GM19099 (cell line): Measurements from ENCODE around the gene CR1.

ENCODE experiments used
- POLR2A ChIP-seq: IDR thresholded peaks from 3 replicates; pipeline ENCODE4 v1.6.1; 2011; ENCODE audit warnings: low read depth; ENCODE audit not compliant: insufficient read length; ENCODE audit errors: extremely low read depth

CR1 gene

GRCh38 chr1:207495801-207496792 is at the start of gene CR1:
Gene CR1 (plus strand): TSS chr1:207496157. CDS start chr1:207496268, 111 bp downstream.
- TF ChIP-seq POLR2A, result peak; percentile 40

GRCh38 chr1:207453710-207454045 is 42.3 kb upstream of the CR1 start:
- no peak for TF ChIP-seq POLR2A

- TF ChIP-seq POLR2A, result peak; percentile 89
Measured at GRCh38 chr1:207454046-207454964, 41.7 kb upstream of the CR1 start, which contains the start of gene CR2. Gene CR2 (plus strand): TSS chr1:207454328. CDS start chr1:207454419, 91 bp downstream.

- peak; percentile 35 for TF ChIP-seq POLR2A
Measured at GRCh38 chr1:207455183-207455754, 40.7 kb upstream of the CR1 start.

GRCh38 chr1:207458414-207458813 is 37.5 kb upstream of the CR1 start:
- no peak for TF ChIP-seq POLR2A

- TF ChIP-seq POLR2A, result no peak
Measured at GRCh38 chr1:207459008-207459407, 36.9 kb upstream of the CR1 start.

- TF ChIP-seq POLR2A, result no peak
Measured at GRCh38 chr1:207461649-207462048, 34.3 kb upstream of the CR1 start.

- TF ChIP-seq POLR2A, result no peak
Measured at GRCh38 chr1:207462535-207462934, 33.4 kb upstream of the CR1 start.

GRCh38 chr1:207463021-207463420 is 32.9 kb upstream of the CR1 start:
- no peak for TF ChIP-seq POLR2A

GRCh38 chr1:207463571-207463970 is 32.4 kb upstream of the CR1 start:
- TF ChIP-seq POLR2A, result no peak

GRCh38 chr1:207470927-207471326 is 25.0 kb upstream of the CR1 start:
- TF ChIP-seq POLR2A, result no peak

- TF ChIP-seq POLR2A, result no peak
Measured at GRCh38 chr1:207474210-207474609, 21.7 kb upstream of the CR1 start.

GRCh38 chr1:207486198-207486597 is 9.8 kb upstream of the CR1 start:
- TF ChIP-seq POLR2A, result no peak

- TF ChIP-seq POLR2A, result no peak
Measured at GRCh38 chr1:207487636-207488035, 8.3 kb upstream of the CR1 start.

- TF ChIP-seq POLR2A, result no peak
Measured at GRCh38 chr1:207493212-207493611, 2.7 kb upstream of the CR1 start.

GRCh38 chr1:207494171-207494570 is 1.8 kb upstream of the CR1 start:
- no peak for TF ChIP-seq POLR2A

GRCh38 chr1:207497941-207498340 is 2.0 kb downstream of the CR1 start:
- TF ChIP-seq POLR2A, result peak; percentile 18
